ENCODE data around the gene HTATSF1.
A peak's percentile ranks its signal among the peaks of the same experiment; 100 is the strongest.

HTATSF1 gene

GRCh38 chrX:136493011-136493410 lies 4.4 kb upstream of the HTATSF1 start:
- Histone ChIP-seq H3K4me3 (ENCODE audit: low read depth in 1 of 5, low read length in 5 of 5) (no peak overlapping the region), H3K4me1 (ENCODE audit: control insufficient read depth in 5 of 5, insufficient read depth in 5 of 5, low read length in 5 of 5) (peaks cover 0 to 10% (median 6%) of the 10 kb centered on the region in 5 donors), H3K27ac (ENCODE audit: low read depth, low read length) (no peak overlapping the region), H3K9me3 (ENCODE audit: control insufficient read depth in 5 of 5, low read length in 5 of 5) (no peaks in the 10 kb centered on the region), H3K36me3 (ENCODE audit: control insufficient read depth in 5 of 5, insufficient read depth in 5 of 5, low read length in 5 of 5) (no peaks in the 10 kb centered on the region), H3K27me3 (ENCODE audit: control insufficient read depth in 5 of 5, insufficient read depth in 4 of 5, low read length in 5 of 5) (peaks cover 12 to 35% (median 20%) of the 10 kb centered on the region in 5 donors), H3K9ac (ENCODE audit: low read length in 5 of 5) (no peak overlapping the region)

DNA sequence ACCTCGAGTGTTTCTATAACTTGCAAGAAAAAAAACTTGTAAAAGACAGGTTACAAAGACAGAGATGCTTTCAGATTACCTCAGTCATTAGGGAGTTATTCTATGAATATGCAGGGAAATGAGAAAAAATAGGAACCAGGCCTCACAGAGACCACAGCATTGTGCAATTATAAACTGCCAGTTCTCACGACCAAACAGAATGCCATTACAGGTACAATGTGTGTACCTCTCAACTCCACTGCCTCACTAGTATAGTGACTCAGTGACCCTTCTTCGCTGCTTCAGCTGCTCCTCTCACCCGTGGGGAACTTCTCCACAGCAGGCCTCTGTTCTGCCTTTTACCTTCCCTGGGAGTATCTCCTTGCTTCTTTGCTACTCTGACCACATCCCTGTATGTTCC lies 2.3 kb upstream of the HTATSF1 start:
- H3K9ac ChIP-seq (ENCODE audit: low read length in 5 of 5) = no peak overlapping the region
- no peak overlapping the region for H3K27ac ChIP-seq (ENCODE audit: low read depth, low read length)
- no peak overlapping the region for H3K4me3 ChIP-seq (ENCODE audit: low read depth in 1 of 5, low read length in 5 of 5)
- H3K36me3 ChIP-seq (ENCODE audit: control insufficient read depth in 5 of 5, insufficient read depth in 5 of 5, low read length in 5 of 5) = no peaks in the 10 kb centered on the region
- peaks cover 10 to 28% (median 15%) of the 10 kb centered on the region in 5 donors for H3K27me3 ChIP-seq (ENCODE audit: control insufficient read depth in 5 of 5, insufficient read depth in 4 of 5, low read length in 5 of 5)
- no peaks in the 10 kb centered on the region for H3K9me3 ChIP-seq (ENCODE audit: control insufficient read depth in 5 of 5, low read length in 5 of 5)
- peaks cover 0 to 19% (median 13%) of the 10 kb centered on the region in 5 donors for H3K4me1 ChIP-seq (ENCODE audit: control insufficient read depth in 5 of 5, insufficient read depth in 5 of 5, low read length in 5 of 5)

DNA sequence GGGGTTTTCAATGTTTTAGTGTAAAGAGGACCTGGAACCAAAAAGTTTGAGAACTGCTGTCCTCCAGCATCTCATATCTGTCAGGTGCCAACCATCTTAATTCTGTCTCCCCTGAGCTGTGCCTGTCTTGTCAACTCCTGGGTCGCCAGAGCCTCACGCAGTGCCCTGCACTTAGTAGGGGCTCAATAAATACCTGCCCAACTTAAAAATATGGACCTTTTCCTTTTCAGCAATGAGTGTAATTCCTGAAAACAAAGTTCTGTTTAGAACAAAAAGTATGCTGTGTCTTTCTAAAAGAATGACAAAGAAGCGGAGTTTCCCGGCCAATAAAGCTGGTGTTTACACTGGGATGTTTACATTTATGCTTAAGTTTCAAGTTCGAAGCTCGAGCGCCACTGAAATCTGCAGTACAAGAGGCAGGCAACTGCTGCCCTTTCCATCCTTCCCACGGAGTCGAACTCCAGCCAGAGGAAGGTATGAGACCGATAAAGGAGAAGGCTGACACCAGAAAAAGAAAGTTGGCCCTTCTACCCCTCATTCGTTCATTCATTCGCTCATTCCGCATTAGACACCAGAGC lies 1.1 kb upstream of the HTATSF1 start:
- no peaks in the 10 kb centered on the region for H3K9me3 ChIP-seq (ENCODE audit: control insufficient read depth in 5 of 5, low read length in 5 of 5)
- peaks cover 0 to 11% (median 1%) of the 10 kb centered on the region in 5 donors for H3K36me3 ChIP-seq (ENCODE audit: control insufficient read depth in 5 of 5, insufficient read depth in 5 of 5, low read length in 5 of 5)
- H3K4me1 ChIP-seq (ENCODE audit: control insufficient read depth in 5 of 5, insufficient read depth in 5 of 5, low read length in 5 of 5) = peaks cover 0 to 19% (median 13%) of the 10 kb centered on the region in 5 donors
- peak overlapping the region; percentile 48 to 90 (median 71) for H3K4me3 ChIP-seq (ENCODE audit: low read depth in 1 of 5, low read length in 5 of 5)
- peak overlapping the region; percentile 30 to 79 (median 66) for H3K9ac ChIP-seq (ENCODE audit: low read length in 5 of 5)
- peak overlapping the region; percentile 73 for H3K27ac ChIP-seq (ENCODE audit: low read depth, low read length)
- peaks cover 2 to 16% (median 9%) of the 10 kb centered on the region in 5 donors for H3K27me3 ChIP-seq (ENCODE audit: control insufficient read depth in 5 of 5, insufficient read depth in 4 of 5, low read length in 5 of 5)

GRCh38 chrX:136496764-136497555 lies 432 bp upstream of the HTATSF1 start:
- peak overlapping the region; percentile 54 to 90 (median 71) for H3K4me3 ChIP-seq (ENCODE audit: low read depth in 1 of 5, low read length in 5 of 5)
- H3K9me3 ChIP-seq (ENCODE audit: control insufficient read depth in 5 of 5, low read length in 5 of 5) = no peaks in the 10 kb centered on the region
- H3K9ac ChIP-seq (ENCODE audit: low read length in 5 of 5) = peak overlapping the region; percentile 30 to 79 (median 66)
- H3K27me3 ChIP-seq (ENCODE audit: control insufficient read depth in 5 of 5, insufficient read depth in 4 of 5, low read length in 5 of 5) = peaks cover 0 to 12% (median 4%) of the 10 kb centered on the region in 5 donors
- H3K36me3 ChIP-seq (ENCODE audit: control insufficient read depth in 5 of 5, insufficient read depth in 5 of 5, low read length in 5 of 5) = peaks cover 0 to 16% (median 7%) of the 10 kb centered on the region in 5 donors
- peaks cover 0 to 19% (median 13%) of the 10 kb centered on the region in 5 donors for H3K4me1 ChIP-seq (ENCODE audit: control insufficient read depth in 5 of 5, insufficient read depth in 5 of 5, low read length in 5 of 5)
- peak overlapping the region; percentile 73 for H3K27ac ChIP-seq (ENCODE audit: low read depth, low read length)

DNA sequence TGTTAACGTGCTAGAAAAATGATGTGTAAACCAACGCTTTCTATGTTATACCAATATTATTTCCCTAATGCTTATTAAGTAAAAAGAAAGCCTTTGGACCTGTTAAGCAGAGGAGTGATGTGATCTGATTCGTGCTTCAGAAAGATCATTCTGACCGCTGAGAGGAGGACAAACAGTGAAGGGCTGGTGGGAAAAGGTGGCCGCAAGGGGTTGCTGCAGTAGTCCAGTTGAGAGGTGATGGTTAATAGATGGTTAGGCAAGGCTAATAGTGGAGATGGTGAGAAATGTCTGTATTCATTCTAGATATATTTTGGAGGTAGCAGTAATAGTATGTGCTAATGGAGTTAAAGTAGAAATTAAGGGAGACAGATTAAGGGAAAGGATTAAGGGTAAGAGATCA lies 21.7 kb downstream of the HTATSF1 start:
- no peak overlapping the region for H3K9ac ChIP-seq (ENCODE audit: low read length in 5 of 5)
- H3K9me3 ChIP-seq (ENCODE audit: control insufficient read depth in 5 of 5, low read length in 5 of 5) = no peaks in the 10 kb centered on the region
- H3K27me3 ChIP-seq (ENCODE audit: control insufficient read depth in 5 of 5, insufficient read depth in 4 of 5, low read length in 5 of 5) = peaks cover 0 to 3% (median 0%) of the 10 kb centered on the region in 5 donors
- H3K36me3 ChIP-seq (ENCODE audit: control insufficient read depth in 5 of 5, insufficient read depth in 5 of 5, low read length in 5 of 5) = no peaks in the 10 kb centered on the region
- no peak overlapping the region for H3K4me3 ChIP-seq (ENCODE audit: low read depth in 1 of 5, low read length in 5 of 5)
- H3K4me1 ChIP-seq (ENCODE audit: control insufficient read depth in 5 of 5, insufficient read depth in 5 of 5, low read length in 5 of 5) = no peaks in the 10 kb centered on the region
- H3K27ac ChIP-seq (ENCODE audit: low read depth, low read length) = no peak overlapping the region

DNA sequence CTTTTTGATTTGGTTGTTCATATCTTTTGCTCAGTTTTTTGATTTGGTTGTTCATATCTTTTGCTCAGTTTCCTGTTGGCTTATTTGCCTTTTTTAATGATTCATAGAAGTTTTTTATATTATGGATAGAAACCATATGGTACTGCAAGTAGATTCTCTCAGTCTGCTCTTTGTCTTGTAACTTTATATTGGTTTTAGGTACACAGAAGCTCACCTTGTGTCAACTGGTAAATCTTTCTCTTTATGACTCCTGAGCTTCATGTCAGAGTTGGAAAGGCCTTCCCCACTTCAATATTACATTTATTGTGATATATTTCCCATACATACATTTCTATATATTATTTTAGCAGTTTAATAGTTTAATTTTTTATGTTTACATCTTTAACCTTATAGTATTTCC lies 26.4 kb downstream of the HTATSF1 start:
- Histone ChIP-seq H3K9me3 (ENCODE audit: control insufficient read depth in 5 of 5, low read length in 5 of 5) (no peaks in the 10 kb centered on the region), H3K4me1 (ENCODE audit: control insufficient read depth in 5 of 5, insufficient read depth in 5 of 5, low read length in 5 of 5) (peaks cover 0 to 19% (median 16%) of the 10 kb centered on the region in 5 donors), H3K27me3 (ENCODE audit: control insufficient read depth in 5 of 5, insufficient read depth in 4 of 5, low read length in 5 of 5) (peaks cover 0 to 3% (median 0%) of the 10 kb centered on the region in 5 donors), H3K36me3 (ENCODE audit: control insufficient read depth in 5 of 5, insufficient read depth in 5 of 5, low read length in 5 of 5) (no peaks in the 10 kb centered on the region), H3K9ac (ENCODE audit: low read length in 5 of 5) (no peak overlapping the region), H3K4me3 (ENCODE audit: low read depth in 1 of 5, low read length in 5 of 5) (no peak overlapping the region), H3K27ac (ENCODE audit: low read depth, low read length) (no peak overlapping the region)

GRCh38 chrX:136525738-136526606 lies 28.6 kb downstream of the HTATSF1 start:
- Histone ChIP-seq H3K9ac (ENCODE audit: low read length in 5 of 5) (peak overlapping the region in 1 of 5 donors; percentile 51), H3K4me3 (ENCODE audit: low read depth in 1 of 5, low read length in 5 of 5) (no peak overlapping the region), H3K4me1 (ENCODE audit: control insufficient read depth in 5 of 5, insufficient read depth in 5 of 5, low read length in 5 of 5) (peaks cover 0 to 19% (median 16%) of the 10 kb centered on the region in 5 donors), H3K9me3 (ENCODE audit: control insufficient read depth in 5 of 5, low read length in 5 of 5) (no peaks in the 10 kb centered on the region), H3K27me3 (ENCODE audit: control insufficient read depth in 5 of 5, insufficient read depth in 4 of 5, low read length in 5 of 5) (peaks cover 0 to 2% (median 0%) of the 10 kb centered on the region in 5 donors), H3K27ac (ENCODE audit: low read depth, low read length) (peak overlapping the region; percentile 61), H3K36me3 (ENCODE audit: control insufficient read depth in 5 of 5, insufficient read depth in 5 of 5, low read length in 5 of 5) (no peaks in the 10 kb centered on the region)

DNA sequence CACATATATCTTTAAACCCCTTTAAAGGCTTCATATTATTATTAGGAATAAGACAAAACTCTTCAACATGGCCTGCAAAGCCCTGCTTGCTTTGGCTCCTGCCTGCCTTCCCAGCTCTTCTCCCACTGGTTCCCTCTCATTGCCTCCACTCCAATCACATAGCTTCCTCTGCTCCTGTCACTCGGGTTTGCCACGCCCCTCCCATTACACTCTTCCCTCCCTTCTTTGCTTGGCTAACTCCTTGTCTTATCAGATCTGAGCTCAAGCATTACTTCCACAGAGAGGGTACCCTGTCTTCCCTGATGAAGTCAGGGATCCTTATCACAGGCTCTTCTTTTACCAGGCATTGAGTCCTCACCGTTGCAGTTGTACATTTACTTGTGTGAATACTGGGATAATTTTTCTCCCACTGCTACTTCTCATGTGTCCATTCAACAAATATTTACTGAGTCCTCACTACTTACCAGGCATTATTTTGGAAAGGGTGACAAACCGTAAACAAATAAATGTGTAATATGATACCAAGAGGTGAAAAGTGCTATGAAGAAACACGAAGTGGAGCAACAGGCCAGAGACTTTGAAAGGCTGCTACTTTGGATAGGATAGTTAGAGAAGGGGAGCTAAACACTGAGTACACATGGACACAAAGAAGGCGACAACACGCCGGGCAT lies 31.4 kb downstream of the HTATSF1 start:
- H3K9ac ChIP-seq (ENCODE audit: low read length in 5 of 5) = no peak overlapping the region
- H3K4me1 ChIP-seq (ENCODE audit: control insufficient read depth in 5 of 5, insufficient read depth in 5 of 5, low read length in 5 of 5) = peaks cover 0 to 19% (median 16%) of the 10 kb centered on the region in 5 donors
- H3K36me3 ChIP-seq (ENCODE audit: control insufficient read depth in 5 of 5, insufficient read depth in 5 of 5, low read length in 5 of 5) = no peaks in the 10 kb centered on the region
- H3K27me3 ChIP-seq (ENCODE audit: control insufficient read depth in 5 of 5, insufficient read depth in 4 of 5, low read length in 5 of 5) = peaks cover 0 to 7% (median 4%) of the 10 kb centered on the region in 5 donors
- no peak overlapping the region for H3K4me3 ChIP-seq (ENCODE audit: low read depth in 1 of 5, low read length in 5 of 5)
- no peaks in the 10 kb centered on the region for H3K9me3 ChIP-seq (ENCODE audit: control insufficient read depth in 5 of 5, low read length in 5 of 5)
- H3K27ac ChIP-seq (ENCODE audit: low read depth, low read length) = no peak overlapping the region

DNA sequence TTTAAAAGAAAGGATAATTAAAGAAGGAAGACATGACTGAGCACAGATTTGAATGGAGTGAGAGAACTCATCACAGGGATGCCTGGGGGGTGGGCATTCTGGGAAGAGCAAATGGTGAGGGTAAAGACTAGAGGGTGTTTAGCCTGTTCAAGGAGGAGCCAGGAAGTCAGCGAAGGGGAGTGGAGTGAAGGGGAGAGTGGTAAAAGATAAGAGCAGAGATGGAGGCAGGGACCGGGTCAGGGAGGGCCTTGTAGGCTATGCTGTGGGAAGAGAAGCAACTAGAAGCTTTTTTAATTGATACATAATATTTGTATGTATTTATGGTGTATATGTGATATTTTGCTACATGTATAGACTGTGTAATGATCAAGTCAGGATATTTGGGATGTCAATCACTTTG lies 32.4 kb downstream of the HTATSF1 start:
- H3K9ac ChIP-seq (ENCODE audit: low read length in 5 of 5) = no peak overlapping the region
- H3K4me3 ChIP-seq (ENCODE audit: low read depth in 1 of 5, low read length in 5 of 5) = no peak overlapping the region
- H3K4me1 ChIP-seq (ENCODE audit: control insufficient read depth in 5 of 5, insufficient read depth in 5 of 5, low read length in 5 of 5) = peaks cover 0 to 19% (median 16%) of the 10 kb centered on the region in 5 donors
- H3K36me3 ChIP-seq (ENCODE audit: control insufficient read depth in 5 of 5, insufficient read depth in 5 of 5, low read length in 5 of 5) = no peaks in the 10 kb centered on the region
- H3K27ac ChIP-seq (ENCODE audit: low read depth, low read length) = no peak overlapping the region
- H3K9me3 ChIP-seq (ENCODE audit: control insufficient read depth in 5 of 5, low read length in 5 of 5) = no peaks in the 10 kb centered on the region
- peaks cover 0 to 7% (median 4%) of the 10 kb centered on the region in 5 donors for H3K27me3 ChIP-seq (ENCODE audit: control insufficient read depth in 5 of 5, insufficient read depth in 4 of 5, low read length in 5 of 5)
